K562 (cell line): Measurements from ENCODE around the gene CDSN. TPM values are rescaled to one million over a fixed set of nuclear protein-coding genes. Genes with fewer than 3 reads are reported as not detected.

ENCODE experiments used
- ATAC-seq: fragments of 200-7000 bp; cut with Tn5 transposase; 3 replicates; pipeline ENCODE4 v1.9.1; 2020; ENCODE audit warnings: moderate library complexity
- BruUV-seq: library from RNA; stranded (reverse); fragments of 400-500 nt; replicated peaks from 2 replicates; lab custom pipeline; 2021; lab: Mats Ljungman, UMichigan
- CTCF ChIA-PET: fragments of 300-600 bp; formaldehyde crosslinking; extraction: SDS; loops from one replicate; lab custom pipeline; 2021; ENCODE audit warnings: low intra/inter-chr PET ratio; lab: Yijun Ruan, JAX
- POLR2A ChIA-PET: fragments of 300-600, 350-650 bp; sonication (Branson Sonifier 250); formaldehyde crosslinking; extraction: SDS; loops from one replicate; lab custom pipeline; 2021; ENCODE audit warnings: antibody characterized with exemption, inconsistent platforms; lab: Yijun Ruan, JAX
- DNase-seq, 4 experiments: peaks; one replicate each; pipeline versions ENCODE4 v3.0.0 to v3.0.0-alpha.2; 2011 to 2018; ENCODE audit warnings: low spot score in 3 of 4, mixed read lengths in 3 of 4; ENCODE audit errors: extremely low read depth in 1 of 4
- FAIRE-seq: peaks from 2 replicates; lab custom pipeline; 2011; peaks lifted over from hg19 to GRCh38; lab: Jason Lieb, UNC
- H2AFZ ChIP-seq: 2 replicates; pipeline ENCODE4 v1.6.0; 2011; ENCODE audit warnings: low read depth, low read length, control low read depth, inconsistent platforms
- H3K27ac ChIP-seq: fragments of 200-600 bp; 3 replicates; pipeline ENCODE4 v1.8.0; 2011; ENCODE audit warnings: low read depth, mild to moderate bottlenecking, control low read depth, inconsistent platforms, low read length, moderate library complexity, mixed read lengths; ENCODE audit errors: extremely low read depth
- H3K27me3 ChIP-seq, 2 experiments: fragments of 300-600 bp in 1 of 2; 2 replicates in 1 of 2; 3 replicates in 1 of 2; pipeline versions ENCODE4 v1.6.0 to v1.8.0; 2011; ENCODE audit warnings: inconsistent platforms in 2 of 2, low read length in 2 of 2, mild to moderate bottlenecking in 1 of 2, mixed read lengths in 1 of 2, moderate library complexity in 1 of 2; ENCODE audit not compliant: control insufficient read depth in 2 of 2, insufficient read depth in 2 of 2
- H3K36me3 ChIP-seq: fragments of 300-600 bp; 3 replicates; pipeline ENCODE4 v1.8.0; 2011; ENCODE audit warnings: mild to moderate bottlenecking, low read length, inconsistent platforms; ENCODE audit not compliant: control insufficient read depth, insufficient read depth
- H3K4me1 ChIP-seq, 2 experiments: fragments of 200-600 bp in 1 of 2; replicated peaks in 1 of 2; 2 replicates in 1 of 2; 3 replicates in 1 of 2; pipeline versions ENCODE4 v1.5.1 to v1.8.0; 2011; ENCODE audit warnings: inconsistent platforms in 2 of 2, low read length in 2 of 2, mild to moderate bottlenecking in 1 of 2, mixed read lengths in 1 of 2, moderate library complexity in 1 of 2; ENCODE audit not compliant: control insufficient read depth in 2 of 2, insufficient read depth in 2 of 2
- H3K4me2 ChIP-seq: 2 replicates; pipeline ENCODE4 v1.6.1; 2011; ENCODE audit warnings: low read length, control low read depth, inconsistent platforms, mixed read lengths; ENCODE audit not compliant: insufficient read depth
- H3K4me3 ChIP-seq: fragments of 200-600 bp; sonication (generic), shearing (Covaris generic); 2 replicates; pipeline ENCODE4 v1.5.1; 2016; ENCODE audit warnings: control low read depth, inconsistent platforms
- H3K79me2 ChIP-seq: fragments of 200-600 bp; 3 replicates; pipeline ENCODE4 v1.8.0; 2011; ENCODE audit warnings: low read length, inconsistent platforms; ENCODE audit not compliant: control insufficient read depth, insufficient read depth
- H3K9ac ChIP-seq, 2 experiments: 2 replicates each; pipeline versions ENCODE4 v1.6.0 to v1.6.1; 2011; ENCODE audit warnings: low read depth in 2 of 2, low read length in 2 of 2, control low read depth in 1 of 2, inconsistent platforms in 1 of 2, mild to moderate bottlenecking in 1 of 2, mixed read lengths in 1 of 2; ENCODE audit not compliant: insufficient read depth in 1 of 2
- H3K9me1 ChIP-seq: one replicate; pipeline ENCODE4 v1.6.0; 2011; ENCODE audit warnings: inconsistent platforms, mild to moderate bottlenecking, low read length, moderate library complexity; ENCODE audit not compliant: control insufficient read depth, insufficient read depth
- H3K9me3 ChIP-seq: replicated peaks from 2 replicates; pipeline ENCODE4 v1.5.1; 2011; ENCODE audit warnings: low read depth, low read length, inconsistent platforms; ENCODE audit not compliant: control insufficient read depth, insufficient read depth
- H4K20me1 ChIP-seq: replicated peaks from 2 replicates; pipeline ENCODE4 v1.6.1; 2011; ENCODE audit warnings: low read length, inconsistent platforms, mixed read lengths; ENCODE audit not compliant: control insufficient read depth, insufficient read depth
- CHCHD3 ChIP-seq: fragments of 250-450 bp; sonication (Bioruptor Pico); IDR thresholded peaks from 2 replicates; pipeline ENCODE4 v2.1.2; 2022; ENCODE audit warnings: mild to moderate bottlenecking
- DEAF1 ChIP-seq: fragments of 450-650 bp; formaldehyde crosslinking; IDR thresholded peaks from 2 replicates; pipeline ENCODE4 v1.4.0; 2020; ENCODE audit warnings: mild to moderate bottlenecking, moderate library complexity
- ELF1 ChIP-seq: fragments of 200-800 bp; sonication (Bioruptor generic); IDR thresholded peaks from 2 replicates; pipeline ENCODE4 v1.6.1; 2016; ENCODE audit warnings: missing genetic modification characterization, missing compliant biosample characterization
- GABPA ChIP-seq: fragments of 200-800 bp; sonication (Bioruptor generic); conservative IDR thresholded peaks from 2 replicates; pipeline ENCODE4 v1.6.1; 2016; ENCODE audit warnings: low read depth, missing genetic modification characterization, missing compliant biosample characterization
- GABPB2 ChIP-seq: fragments of 250-450 bp; sonication (Bioruptor Pico); conservative IDR thresholded peaks from 2 replicates; pipeline ENCODE4 v1.5.1; 2021; ENCODE audit warnings: mild to moderate bottlenecking
- HMGN3 ChIP-seq: IDR thresholded peaks from 2 replicates; pipeline ENCODE4 v1.6.1; 2011; ENCODE audit warnings: borderline replicate concordance, low read depth, mild to moderate bottlenecking, mixed read lengths, low read length; ENCODE audit not compliant: insufficient read length; ENCODE audit errors: extremely low read depth
- MIER1 ChIP-seq: fragments of 450-650 bp; IDR thresholded peaks from 2 replicates; pipeline ENCODE4 v1.6.1; 2016; ENCODE audit warnings: antibody characterized with exemption, mild to moderate bottlenecking, low read depth
- NR0B1 ChIP-seq: fragments of 450-650 bp; IDR thresholded peaks from one replicate; pipeline ENCODE4 v1.6.1; 2018; ENCODE audit warnings: mild to moderate bottlenecking, moderate library complexity; ENCODE audit not compliant: partially characterized antibody
- PHF20 ChIP-seq: fragments of 450-650 bp; IDR thresholded peaks from 2 replicates; pipeline ENCODE4 v1.6.1; 2018; ENCODE audit not compliant: partially characterized antibody
- SMAD3 ChIP-seq: fragments of 450-650 bp; formaldehyde crosslinking; conservative IDR thresholded peaks from 2 replicates; pipeline ENCODE4 v1.4.0; 2020; ENCODE audit warnings: mild to moderate bottlenecking
- TCFL5 ChIP-seq: fragments of 250-450 bp; sonication (Bioruptor Pico); conservative IDR thresholded peaks from 2 replicates; pipeline ENCODE4 v1.6.1; 2021; ENCODE audit warnings: mild to moderate bottlenecking, moderate library complexity, matching md5 sums
- YBX1 ChIP-seq: fragments of 450-650 bp; IDR thresholded peaks from 2 replicates; pipeline ENCODE4 v1.7.1; 2016; ENCODE audit warnings: mild to moderate bottlenecking
- ZFP30 ChIP-seq: fragments of 250-450 bp; sonication (Bioruptor Pico); IDR thresholded peaks from 2 replicates; pipeline ENCODE4 v1.8.0; 2022; ENCODE audit warnings: moderate library complexity, mild to moderate bottlenecking, inconsistent platforms, borderline replicate concordance
- ZNF140 ChIP-seq: fragments of 250-450 bp; sonication (Bioruptor Pico); IDR thresholded peaks from 2 replicates; pipeline ENCODE4 v1.8.0; 2021; ENCODE audit warnings: moderate library complexity, mild to moderate bottlenecking, inconsistent platforms
- ZNF766 ChIP-seq: fragments of 200-800 bp; sonication (Bioruptor generic); conservative IDR thresholded peaks from 2 replicates; pipeline ENCODE4 v1.6.1; 2016; ENCODE audit warnings: missing genetic modification characterization, missing compliant biosample characterization
- WGBS: fragments of 100-300 bp; shearing (Covaris generic); methylation state at CpG from one replicate; pipeline ENCODE4 v1.1.6; 2016; ENCODE audit warnings: low coverage, mixed read lengths; ENCODE audit not compliant: insufficient coverage; ENCODE audit errors: missing lambda C conversion rate; 5-methylcytosine and 5-hydroxymethylcytosine counted together
- in situ Hi-C: fragments of 300-500 bp; cut with MboI; formaldehyde crosslinking; loops from 4 replicates; pipeline ENCODE4 v1.15.0; 2018; ENCODE audit warnings: inconsistent platforms, mixed read lengths
- intact Hi-C: fragments of 100-400 bp; cut with micrococcal nuclease; formaldehyde crosslinking; loops from 2 replicates; pipeline ENCODE4 v1.14.2; 2022
- polyA plus RNA-seq, 8 experiments: library from polyadenylated mRNA; depleted of rRNA in 4 of 8; stranded (reverse) in 5 of 8; unstranded in 3 of 8; fragments of >200 nt; fragmentation: Nextera tagmentation in 2 of 8; fragmentation: Illumina TruSeq in 1 of 8; extraction: Ambion mirVana in 2 of 8; extraction: Trizol in 1 of 8; gene quantifications; 2 replicates each; pipeline versions ENCODE4 v1.2.1 to v1.2.3, GENCODE V29; 2011 to 2014; ENCODE audit warnings: inconsistent platforms in 1 of 8, missing spikeins in 1 of 8
- total RNA-seq, 7 experiments: library from RNA; depleted of rRNA in 6 of 7; stranded (reverse); fragments of >200 nt in 6 of 7; fragmentation: Illumina TruSeq in 2 of 7; extraction: Trizol in 2 of 7; gene quantifications; 2 replicates each; pipeline versions ENCODE4 v1.2.1 to v1.2.3, GENCODE V29; 2011 to 2021; ENCODE audit warnings: low replicate concordance in 1 of 7

Gene CDSN
- total and polyA plus RNA-seq, 9 of the 15 experiments (the other 6 are each of a cell fraction or from before 2014, with no cell fraction given) = not detected

- TF ChIP-seq GABPB2 (CRISPR knock-in tag) (no peak), GABPA (no peak), NR0B1 (no peak), TCFL5 (CRISPR knock-in tag) (no peak), CHCHD3 (CRISPR knock-in tag) (no peak), HMGN3 (no peak), PHF20 (no peak), ZNF766 (CRISPR knock-in tag) (no peak), ELF1 (no peak), ZNF140 (CRISPR knock-in tag) (no peak), ZFP30 (CRISPR knock-in tag) (no peak), DEAF1 (CRISPR knock-in tag) (no peak), YBX1 (no peak), MIER1 (no peak), SMAD3 (no peak)
Measured at GRCh38 chr6:31168606-31169005, 48.4 kb upstream of the CDSN start.

More at GRCh38 chr6:31168606-31169005, 48.4 kb upstream of the CDSN start:
- CTCF ChIA-PET = no interaction called here
- intact Hi-C loops = no loop called here
- in situ Hi-C loops = no loop called here
- Histone ChIP-seq H3K4me2 (no peak overlapping the region), H3K79me2 (no peaks in the 10 kb centered on the region), H2AFZ (0 out of 2 replicates have a peak overlapping the region, but pooled peaks have one; percentile 64), H3K36me3 (no peaks in the 10 kb centered on the region), H3K27ac (no peak overlapping the region), H3K4me1 (peaks cover 17 to 25% of the 10 kb centered on the region in 2 experiments), H3K27me3 (no peaks in the 10 kb centered on the region), H3K4me3 (no peak overlapping the region), H4K20me1 (no peaks in the 10 kb centered on the region), H3K9ac (no peak overlapping the region), H3K9me1 (no peaks in the 10 kb centered on the region), H3K9me3 (no peaks in the 10 kb centered on the region)
- no peak for DNase-seq
- ATAC-seq = no peak
- peak; percentile 56 for FAIRE-seq
- WGBS = 80% methylated on average over 3 of the region's 3 CpGs
- POLR2A ChIA-PET = interaction anchor here (0.6 to 2.0 kb wide), 8 partner anchors 10 to 456 kb away, joined by 3 to 7 read pairs (median 4); partner anchors contain the start of genes MICA and TCF19
- no TSS peak for BruUV-seq
